Left ventricle myocardium inferior (tissue), 1 donor: Measurements from ENCODE around the gene PLD4. TPM values are rescaled to one million over a fixed set of nuclear protein-coding genes. Genes with fewer than 3 reads are reported as not detected.

ENCODE experiments used
- DNase-seq: peaks from one replicate; pipeline ENCODE4 v3.0.0-alpha.2; 2020
- H3K27ac ChIP-seq: fragments of 200-600 bp; replicated peaks from 2 replicates; pipeline ENCODE4 v1.8.0; 2021
- H3K27me3 ChIP-seq: fragments of 200-600 bp; 2 replicates; pipeline ENCODE4 v1.8.0; 2021; ENCODE audit warnings: low read depth
- H3K36me3 ChIP-seq: fragments of 200-600 bp; 2 replicates; pipeline ENCODE4 v1.8.0; 2021
- H3K4me1 ChIP-seq: fragments of 200-600 bp; 2 replicates; pipeline ENCODE4 v1.8.0; 2021
- H3K4me3 ChIP-seq: fragments of 200-600 bp; 2 replicates; pipeline ENCODE4 v1.8.0; 2021; ENCODE audit warnings: mild to moderate bottlenecking, moderate library complexity
- H3K9me3 ChIP-seq: fragments of 200-600 bp; replicated peaks from 2 replicates; pipeline ENCODE4 v1.8.0; 2021
- intact Hi-C: fragments of 100-400 bp; cut with micrococcal nuclease; formaldehyde crosslinking; loops from one replicate; pipeline ENCODE4 v1.11.0; 2022
- total RNA-seq: library from RNA; stranded (reverse); fragmentation: NEBNext Ultra II Directional; extraction: Animal tissue kit (Norgen Biotek cat#: 25700); gene quantifications from one replicate; pipeline ENCODE4 v1.2.1, GENCODE V29; 2021
- TF ChIP-seq, protein P1 (sequence below): fragments of 200-600 bp; IDR thresholded peaks from 2 replicates; pipeline ENCODE4 v1.8.0; 2021; ENCODE audit warnings: antibody characterized with exemption, mild to moderate bottlenecking, borderline replicate concordance
- donor health status: DM: no; HTN: yes; CAD: no; lungs with severe emphysema.

The PLD4 gene
- total RNA-seq, 1 donor from 2014 or later: 0.44 TPM

DNA sequence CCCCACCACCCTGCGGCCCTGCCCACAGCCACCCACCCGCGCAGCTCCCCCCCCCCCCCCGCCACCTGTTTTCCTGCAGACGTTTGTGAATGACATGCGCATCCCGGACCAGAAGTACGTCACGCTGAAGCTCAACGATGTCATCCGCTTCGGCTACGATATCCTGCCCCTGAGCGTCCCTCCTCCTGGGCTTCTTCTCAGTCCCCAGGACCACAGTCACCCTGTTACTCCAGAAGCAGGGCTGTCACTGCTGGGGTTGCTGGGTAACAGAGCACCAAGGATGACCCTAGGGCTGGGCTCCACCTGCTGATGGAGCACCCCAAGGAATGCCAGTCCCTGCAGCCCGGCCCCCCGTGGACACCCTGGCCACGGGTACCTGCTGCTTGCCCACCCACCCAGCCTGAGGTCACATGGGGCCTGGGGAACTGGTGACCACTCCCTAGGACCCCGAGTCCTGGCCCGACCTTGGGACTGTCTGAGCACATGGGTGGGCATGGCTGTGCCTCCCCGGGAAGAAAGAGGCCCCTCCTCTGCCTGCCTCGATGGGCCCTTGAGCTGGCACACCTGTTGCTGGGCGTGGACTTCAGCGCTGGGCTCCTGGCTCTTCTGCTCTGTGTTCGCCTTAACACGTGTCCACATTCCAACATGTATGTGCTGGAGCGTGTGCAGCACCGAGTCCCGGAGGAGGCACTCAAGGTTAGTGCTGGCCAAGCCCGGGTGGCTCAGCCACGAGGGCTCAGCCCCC, 46.7 kb upstream of the PLD4 start:
- intact Hi-C loops: no loop called here
- Histone ChIP-seq H3K9me3 (no peaks in the 10 kb centered on the region), H3K27me3 (no peaks in the 10 kb centered on the region), H3K4me1 (peaks cover 16% of the 10 kb centered on the region), H3K4me3 (no peak overlapping the region), H3K36me3 (peaks cover 20% of the 10 kb centered on the region), H3K27ac (no peak overlapping the region)
- TF ChIP-seq, protein P1, sequence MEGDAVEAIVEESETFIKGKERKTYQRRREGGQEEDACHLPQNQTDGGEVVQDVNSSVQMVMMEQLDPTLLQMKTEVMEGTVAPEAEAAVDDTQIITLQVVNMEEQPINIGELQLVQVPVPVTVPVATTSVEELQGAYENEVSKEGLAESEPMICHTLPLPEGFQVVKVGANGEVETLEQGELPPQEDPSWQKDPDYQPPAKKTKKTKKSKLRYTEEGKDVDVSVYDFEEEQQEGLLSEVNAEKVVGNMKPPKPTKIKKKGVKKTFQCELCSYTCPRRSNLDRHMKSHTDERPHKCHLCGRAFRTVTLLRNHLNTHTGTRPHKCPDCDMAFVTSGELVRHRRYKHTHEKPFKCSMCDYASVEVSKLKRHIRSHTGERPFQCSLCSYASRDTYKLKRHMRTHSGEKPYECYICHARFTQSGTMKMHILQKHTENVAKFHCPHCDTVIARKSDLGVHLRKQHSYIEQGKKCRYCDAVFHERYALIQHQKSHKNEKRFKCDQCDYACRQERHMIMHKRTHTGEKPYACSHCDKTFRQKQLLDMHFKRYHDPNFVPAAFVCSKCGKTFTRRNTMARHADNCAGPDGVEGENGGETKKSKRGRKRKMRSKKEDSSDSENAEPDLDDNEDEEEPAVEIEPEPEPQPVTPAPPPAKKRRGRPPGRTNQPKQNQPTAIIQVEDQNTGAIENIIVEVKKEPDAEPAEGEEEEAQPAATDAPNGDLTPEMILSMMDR: no peak
- DNase-seq: peak; percentile 3

- H3K9me3 ChIP-seq: no peaks in the 10 kb centered on the region
- no peak overlapping the region for H3K4me3 ChIP-seq
- H3K27ac ChIP-seq: no peak overlapping the region
- peaks cover 26% of the 10 kb centered on the region for H3K36me3 ChIP-seq
- TF ChIP-seq, protein P1: no peak
- H3K4me1 ChIP-seq: peaks cover 16% of the 10 kb centered on the region
- intact Hi-C loops: no loop called here
- DNase-seq: peak; percentile 13
- no peaks in the 10 kb centered on the region for H3K27me3 ChIP-seq
Measured at GRCh38 chr14:104878582-104878981, 46.1 kb upstream of the PLD4 start.

DNA sequence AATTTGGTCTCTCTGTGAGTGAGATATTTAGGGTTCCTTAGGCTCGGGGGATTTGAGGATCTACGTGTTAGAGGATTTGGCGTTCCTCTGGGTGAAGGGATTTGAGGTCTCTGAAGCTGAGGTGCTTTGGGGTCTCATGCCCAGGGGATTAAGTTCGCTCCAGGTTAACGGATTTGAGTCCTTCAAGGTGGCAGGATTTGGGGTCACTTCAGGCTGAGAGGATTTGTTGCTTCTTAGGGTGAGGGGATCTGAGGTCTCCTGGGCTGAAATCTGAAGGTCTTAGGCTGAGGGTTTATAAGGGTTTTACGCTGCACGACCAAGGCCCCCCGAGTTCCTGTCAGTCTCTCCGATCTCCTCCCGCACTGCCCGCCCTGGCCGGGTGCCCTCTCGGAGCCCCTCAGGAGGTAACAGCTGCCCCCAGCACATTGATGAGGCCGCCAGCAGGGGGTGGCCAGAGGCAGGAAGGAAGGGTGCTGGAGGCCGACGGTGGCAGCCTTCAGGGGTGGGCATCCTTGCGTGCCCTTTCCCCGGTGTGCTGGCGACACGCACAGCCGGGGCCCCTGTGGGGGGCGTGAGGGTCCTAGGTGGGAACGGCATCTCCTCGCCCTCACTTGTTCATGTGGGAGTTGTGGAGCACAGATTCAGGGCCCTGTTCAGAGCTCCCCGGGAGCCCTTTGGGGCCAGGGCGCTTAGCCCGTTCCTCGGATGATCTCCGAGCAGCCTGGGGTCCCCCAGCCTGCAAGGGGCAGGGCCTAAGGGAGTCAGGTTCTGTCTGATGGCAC, 45.3 kb upstream of the PLD4 start:
- TF ChIP-seq, protein P1: no peak
- Histone ChIP-seq H3K27me3 (no peaks in the 10 kb centered on the region), H3K36me3 (peaks cover 32% of the 10 kb centered on the region), H3K4me3 (no peak overlapping the region), H3K4me1 (peaks cover 16% of the 10 kb centered on the region), H3K9me3 (no peaks in the 10 kb centered on the region), H3K27ac (no peak overlapping the region)
- DNase-seq: peak; percentile 10
- intact Hi-C loops: no loop called here

GRCh38 chr14:104879983-104880565, 44.6 kb upstream of the PLD4 start:
- Histone ChIP-seq H3K27me3 (no peaks in the 10 kb centered on the region), H3K27ac (no peak overlapping the region), H3K4me1 (peaks cover 16% of the 10 kb centered on the region), H3K4me3 (no peak overlapping the region), H3K36me3 (peaks cover 33% of the 10 kb centered on the region), H3K9me3 (no peaks in the 10 kb centered on the region)
- intact Hi-C loops: no loop called here
- TF ChIP-seq, protein P1: no peak
- DNase-seq: peak; percentile 5

GRCh38 chr14:104880584-104881210, 44.0 kb upstream of the PLD4 start:
- peaks cover 16% of the 10 kb centered on the region for H3K4me1 ChIP-seq
- no peaks in the 10 kb centered on the region for H3K9me3 ChIP-seq
- DNase-seq: peak; percentile 5
- TF ChIP-seq, protein P1: no peak
- no peak overlapping the region for H3K27ac ChIP-seq
- H3K36me3 ChIP-seq: peaks cover 40% of the 10 kb centered on the region
- H3K4me3 ChIP-seq: no peak overlapping the region
- no peaks in the 10 kb centered on the region for H3K27me3 ChIP-seq
- intact Hi-C loops: no loop called here
